HG03139 (cell line): ENCODE results near the gene TFDP1.

Experiments used
- ATAC-seq: cut with Tn5 transposase; IDR thresholded peaks from one replicate; pipeline ENCODE4 v1.9.1; 2021; ENCODE audit not compliant: unreplicated experiment

TFDP1 gene

GRCh38 chr13:113597391-113598080 is 13.0 kb downstream of the TFDP1 start:
- ATAC-seq, result no peak

- no peak for ATAC-seq
Observed at GRCh38 chr13:113598081-113598410, 13.5 kb downstream of the TFDP1 start.

- ATAC-seq, result no peak
Observed at GRCh38 chr13:113598481-113598880, 13.9 kb downstream of the TFDP1 start.

GRCh38 chr13:113599391-113599790 is 14.8 kb downstream of the TFDP1 start:
- no peak for ATAC-seq

- ATAC-seq, result no peak
Observed at GRCh38 chr13:113601166-113602070, 16.9 kb downstream of the TFDP1 start.

- ATAC-seq, result no peak
Observed at GRCh38 chr13:113602291-113602988, 17.9 kb downstream of the TFDP1 start.

- no peak for ATAC-seq
Observed at GRCh38 chr13:113603116-113603710, 18.7 kb downstream of the TFDP1 start.

GRCh38 chr13:113604186-113604585 is 19.6 kb downstream of the TFDP1 start:
- no peak for ATAC-seq

GRCh38 chr13:113605461-113605860 is 20.9 kb downstream of the TFDP1 start:
- no peak for ATAC-seq

- ATAC-seq, result no peak
Observed at GRCh38 chr13:113605866-113606438, 21.4 kb downstream of the TFDP1 start.

GRCh38 chr13:113607056-113607888 is 22.7 kb downstream of the TFDP1 start:
- ATAC-seq, result no peak

- no peak for ATAC-seq
Observed at GRCh38 chr13:113607889-113608635, 23.5 kb downstream of the TFDP1 start.

GRCh38 chr13:113608967-113609533 is 24.5 kb downstream of the TFDP1 start:
- no peak for ATAC-seq

GRCh38 chr13:113609616-113610015 is 25.1 kb downstream of the TFDP1 start:
- ATAC-seq, result no peak

- ATAC-seq, result no peak
Observed at GRCh38 chr13:113610266-113610665, 25.7 kb downstream of the TFDP1 start.

GRCh38 chr13:113611996-113612395 is 27.4 kb downstream of the TFDP1 start:
- no peak for ATAC-seq

- ATAC-seq, result no peak
Observed at GRCh38 chr13:113612607-113613006, 28.1 kb downstream of the TFDP1 start.

- no peak for ATAC-seq
Observed at GRCh38 chr13:113613789-113614379, 29.3 kb downstream of the TFDP1 start.
